Prostate gland (tissue), 2 donors: ENCODE results near the gene GTPBP6. TPM values are rescaled to one million over a fixed set of nuclear protein-coding genes. Genes with fewer than 3 reads are reported as not detected.
A peak's percentile ranks its signal among the peaks of the same experiment; 100 is the strongest.

Source experiments
- DNase-seq: peaks from one replicate; pipeline ENCODE4 v3.0.0-alpha.2; 2019; ENCODE audit warnings: low spot score
- H3K27ac ChIP-seq, 2 donors: fragments of 200-600 bp; sonication (generic); 2 replicates each; pipeline ENCODE4 v1.5.1; 2017 to 2019
- H3K27me3 ChIP-seq: fragments of 200-600 bp; sonication (generic); replicated peaks from 2 replicates; pipeline ENCODE4 v1.5.1; 2019; ENCODE audit not compliant: insufficient read depth
- H3K36me3 ChIP-seq, 2 donors: fragments of 200-600 bp; sonication (generic); 1 replicate in 1 of 2; 2 replicates in 1 of 2; pipeline versions ENCODE4 v1.5.1 to v1.8.1; 2017 to 2019
- H3K4me1 ChIP-seq: fragments of 200-600 bp; sonication (generic); replicated peaks from 2 replicates; pipeline ENCODE4 v1.5.1; 2019
- H3K4me3 ChIP-seq, 2 donors: fragments of 200-600 bp; sonication (generic); 2 replicates each; pipeline ENCODE4 v1.5.1; 2017 to 2019
- H3K9me3 ChIP-seq: fragments of 200-600 bp; sonication (generic); 2 replicates; pipeline ENCODE4 v1.5.1; 2017
- CTCF ChIP-seq, 4 experiments: fragments of 200-600 bp in 2 of 4; fragments of 450-650 bp in 2 of 4; sonication (generic) in 2 of 4; IDR thresholded peaks; 1 replicate in 3 of 4; 2 replicates in 1 of 4; pipeline ENCODE4 v1.5.1; 2016 to 2019; ENCODE audit warnings: antibody characterized with exemption in 4 of 4, mild to moderate bottlenecking in 2 of 4, moderate library complexity in 2 of 4
- POLR2A ChIP-seq: fragments of 450-650 bp; IDR thresholded peaks from one replicate; pipeline ENCODE4 v1.6.1; 2016; ENCODE audit warnings: antibody characterized with exemption, mild to moderate bottlenecking
- POLR2AphosphoS5 ChIP-seq: sonication (generic); formaldehyde crosslinking; IDR thresholded peaks from one replicate; pipeline ENCODE4 v1.6.1; 2017; ENCODE audit warnings: antibody characterized with exemption
- WGBS: methylation state at CpG from one replicate; pipeline ENCODE4 v1.1.5; 2018; 5-methylcytosine and 5-hydroxymethylcytosine counted together
- intact Hi-C: fragments of 100-400 bp; cut with DNase I; formaldehyde crosslinking; loops from one replicate; pipeline ENCODE4 v1.14.2; 2022
- total RNA-seq, 2 donors: library from RNA; depleted of rRNA; stranded (reverse); fragments of >200 nt; gene quantifications; one replicate each; pipeline ENCODE4 v1.1.0, GENCODE V29; 2016

GTPBP6 gene
- total RNA-seq, 2 donors from 2014 or later, result 43.9 to 69.6 TPM

- Histone ChIP-seq H3K4me1 (no peaks in the 10 kb centered on the region), H3K27me3 (no peaks in the 10 kb centered on the region), H3K36me3 (no peaks in the 10 kb centered on the region), H3K9me3 (no peaks in the 10 kb centered on the region), H3K27ac (no peak overlapping the region), H3K4me3 (no peak overlapping the region)
- DNase-seq, result no peak
- TF ChIP-seq POLR2A, result no peak
- intact Hi-C loops, result no loop called here
- WGBS, result 80% methylated on average over 13 of the region's 13 CpGs
These were observed 56.2 kb downstream of the GTPBP6 start for GRCh38 chrX:262381-262909.

GRCh38 chrX:261919-262352, 56.7 kb downstream of the GTPBP6 start:
- Histone ChIP-seq H3K4me3 (no peak overlapping the region), H3K4me1 (no peaks in the 10 kb centered on the region), H3K27ac (no peak overlapping the region), H3K36me3 (no peaks in the 10 kb centered on the region), H3K27me3 (no peaks in the 10 kb centered on the region), H3K9me3 (no peaks in the 10 kb centered on the region)
- TF ChIP-seq POLR2AphosphoS5 (no peak), CTCF (IDR thresholded peaks at IDR 0.05) (no peak), POLR2A (no peak)
- intact Hi-C loops, result no loop called here
- 69% methylated on average over 12 of the region's 12 CpGs for WGBS
- no peak for DNase-seq

GRCh38 chrX:261167-261918, 57.3 kb downstream of the GTPBP6 start:
- H3K27ac ChIP-seq, result no peak overlapping the region
- H3K27me3 ChIP-seq, result no peaks in the 10 kb centered on the region

GRCh38 chrX:259692-260355, 58.8 kb downstream of the GTPBP6 start:
- H3K9me3 ChIP-seq, result no peaks in the 10 kb centered on the region
- no peaks in the 10 kb centered on the region for H3K4me1 ChIP-seq
- DNase-seq, result no peak
- 61% methylated on average over 21 of the region's 21 CpGs for WGBS
- no peaks in the 10 kb centered on the region for H3K36me3 ChIP-seq
- no peak overlapping the region for H3K27ac ChIP-seq
- no peaks in the 10 kb centered on the region for H3K27me3 ChIP-seq
- intact Hi-C loops, result no loop called here
- no peak for TF ChIP-seq POLR2AphosphoS5
- no peak for TF ChIP-seq POLR2A
- no peak for TF ChIP-seq CTCF (IDR thresholded peaks at IDR 0.05)
- no peak overlapping the region for H3K4me3 ChIP-seq

More at GRCh38 chrX:261167-261918, 57.3 kb downstream of the GTPBP6 start:
- WGBS, result 61% methylated on average over 31 of the region's 32 CpGs
- H3K36me3 ChIP-seq, result no peaks in the 10 kb centered on the region
- peak; percentile 3 for DNase-seq
- intact Hi-C loops, result no loop called here
- H3K4me1 ChIP-seq, result no peaks in the 10 kb centered on the region
- no peak overlapping the region for H3K4me3 ChIP-seq
- no peak for TF ChIP-seq POLR2A
- TF ChIP-seq CTCF (IDR thresholded peaks at IDR 0.05), result no peak
- no peak for TF ChIP-seq POLR2AphosphoS5
- H3K9me3 ChIP-seq, result no peaks in the 10 kb centered on the region

GRCh38 chrX:258291-259040, 60.1 kb downstream of the GTPBP6 start:
- WGBS, result 80% methylated on average over 8 of the region's 8 CpGs
- TF ChIP-seq POLR2A (no peak), POLR2AphosphoS5 (no peak), CTCF (IDR thresholded peaks at IDR 0.05) (no peak)
- no peak for DNase-seq
- H3K4me3 ChIP-seq, result no peak overlapping the region
- H3K36me3 ChIP-seq, result no peaks in the 10 kb centered on the region
- H3K9me3 ChIP-seq, result no peaks in the 10 kb centered on the region
- H3K27me3 ChIP-seq, result no peaks in the 10 kb centered on the region
- H3K27ac ChIP-seq, result no peak overlapping the region
- intact Hi-C loops, result no loop called here
- H3K4me1 ChIP-seq, result no peaks in the 10 kb centered on the region
